ENCODE results near the gene KRTAP12-3.
"Not testable (repeated sequence)": the region's sequence is repeated elsewhere in the genome, so short reads cannot be mapped to it uniquely, and the experiment has no call there.

KRTAP12-3 gene

GRCh38 chr21:44627181-44627822 lies 30.4 kb upstream of the KRTAP12-3 start:
- DNase-seq (ENCODE audit: low read depth in 1 of 2, low spot score in 1 of 2), result not testable (repeated sequence)

- DNase-seq (ENCODE audit: low read depth in 1 of 2, low spot score in 1 of 2), result not testable (repeated sequence)
These were observed 29.9 kb upstream of the KRTAP12-3 start for GRCh38 chr21:44627831-44628233.

- no peak for DNase-seq (ENCODE audit: low read depth in 1 of 2, low spot score in 1 of 2)
These were observed 28.9 kb upstream of the KRTAP12-3 start for GRCh38 chr21:44628707-44629391.

GRCh38 chr21:44630440-44630839 lies 27.3 kb upstream of the KRTAP12-3 start:
- no peak for DNase-seq (ENCODE audit: low read depth in 1 of 2, low spot score in 1 of 2)

- DNase-seq (ENCODE audit: low read depth in 1 of 2, low spot score in 1 of 2), result no peak
These were observed 25.7 kb upstream of the KRTAP12-3 start for GRCh38 chr21:44632067-44632466.

GRCh38 chr21:44636209-44637017 lies 21.3 kb upstream of the KRTAP12-3 start:
- DNase-seq (ENCODE audit: low read depth in 1 of 2, low spot score in 1 of 2), result no peak

- no peak for DNase-seq (ENCODE audit: low read depth in 1 of 2, low spot score in 1 of 2)
These were observed 20.5 kb upstream of the KRTAP12-3 start, which contains the start of gene KRTAP10-10 for GRCh38 chr21:44637018-44637850. Gene KRTAP10-10 (plus strand): TSS chr21:44637356. CDS start chr21:44637418, 62 bp downstream.

- not testable (repeated sequence) for DNase-seq (ENCODE audit: low read depth in 1 of 2, low spot score in 1 of 2)
These were observed 19.8 kb upstream of the KRTAP12-3 start for GRCh38 chr21:44637851-44638348.

- DNase-seq (ENCODE audit: low read depth in 1 of 2, low spot score in 1 of 2), result not testable (repeated sequence)
These were observed 19.0 kb upstream of the KRTAP12-3 start for GRCh38 chr21:44638506-44639330.

- DNase-seq (ENCODE audit: low read depth in 1 of 2, low spot score in 1 of 2), result no peak
These were observed 18.4 kb upstream of the KRTAP12-3 start for GRCh38 chr21:44639331-44639655.

- no peak for DNase-seq (ENCODE audit: low read depth in 1 of 2, low spot score in 1 of 2)
These were observed 17.0 kb upstream of the KRTAP12-3 start for GRCh38 chr21:44640761-44641160.

GRCh38 chr21:44643741-44644310 lies 13.9 kb upstream of the KRTAP12-3 start:
- no peak for DNase-seq (ENCODE audit: low read depth in 1 of 2, low spot score in 1 of 2)

- no peak for DNase-seq (ENCODE audit: low read depth in 1 of 2, low spot score in 1 of 2)
These were observed 12.9 kb upstream of the KRTAP12-3 start for GRCh38 chr21:44644878-44645277.

- DNase-seq (ENCODE audit: low read depth in 1 of 2, low spot score in 1 of 2), result not testable (repeated sequence)
These were observed 11.1 kb upstream of the KRTAP12-3 start, which contains the start of gene KRTAP10-11 for GRCh38 chr21:44646366-44647221. Gene KRTAP10-11 (plus strand): TSS chr21:44646414. CDS start chr21:44646459, 45 bp downstream.

GRCh38 chr21:44647222-44647552 lies 10.5 kb upstream of the KRTAP12-3 start:
- DNase-seq (ENCODE audit: low read depth in 1 of 2, low spot score in 1 of 2), result no peak

- no peak for DNase-seq (ENCODE audit: low read depth in 1 of 2, low spot score in 1 of 2)
These were observed 9.0 kb upstream of the KRTAP12-3 start for GRCh38 chr21:44648557-44649311.

GRCh38 chr21:44649521-44650100 lies 8.1 kb upstream of the KRTAP12-3 start:
- DNase-seq (ENCODE audit: low read depth in 1 of 2, low spot score in 1 of 2), result no peak

Data from stimulated activated CD4-positive, alpha-beta T cell treated with anti-CD3 and anti-CD28 coated beads, Interleukin-15, amount 100 ng/mL, for 1 hour (primary cell).